ENCODE results near the gene STAB1.

Gene STAB1

GRCh38 chr3:52453496-52454249 is 41.5 kb upstream of the STAB1 start, which contains the start of gene TNNC1:
TSS of gene TNNC1 (minus strand) at chr3:52454041. CDS start at chr3:52454015, 26 bp downstream.
- no peak for ATAC-seq
- TF ChIP-seq ZNF565 (CRISPR knock-in tag; conservative IDR thresholded peaks at IDR 0.05; ENCODE audit: low read depth) (no peak), PPARA (CRISPR knock-in tag; IDR thresholded peaks at IDR 0.05; ENCODE audit: borderline replicate concordance) (no peak), RARB (CRISPR knock-in tag; IDR thresholded peaks at IDR 0.05) (no peak), TOX (CRISPR knock-in tag; IDR thresholded peaks at IDR 0.05; ENCODE audit: borderline replicate concordance) (no peak), CSDC2 (CRISPR knock-in tag; IDR thresholded peaks at IDR 0.05) (no peak), GLIS3 (CRISPR knock-in tag; IDR thresholded peaks at IDR 0.05) (no peak), ESRRG (CRISPR knock-in tag; IDR thresholded peaks at IDR 0.05) (no peak), SNAI2 (CRISPR knock-in tag; IDR thresholded peaks at IDR 0.05) (no peak), ISL1 (CRISPR knock-in tag; IDR thresholded peaks at IDR 0.05) (no peak), PATZ1 (CRISPR knock-in tag; IDR thresholded peaks at IDR 0.05; ENCODE audit: borderline replicate concordance) (no peak), TCF4 (CRISPR knock-in tag; IDR thresholded peaks at IDR 0.05; ENCODE audit: borderline replicate concordance) (no peak), ZFP3 (CRISPR knock-in tag; IDR thresholded peaks at IDR 0.05) (no peak), OSR1 (CRISPR knock-in tag; IDR thresholded peaks at IDR 0.05) (no peak), ZFP30 (CRISPR knock-in tag; IDR thresholded peaks at IDR 0.05) (no peak), ZC3H10 (CRISPR knock-in tag; IDR thresholded peaks at IDR 0.05) (no peak)
- TF ChIP-seq, protein P1, sequence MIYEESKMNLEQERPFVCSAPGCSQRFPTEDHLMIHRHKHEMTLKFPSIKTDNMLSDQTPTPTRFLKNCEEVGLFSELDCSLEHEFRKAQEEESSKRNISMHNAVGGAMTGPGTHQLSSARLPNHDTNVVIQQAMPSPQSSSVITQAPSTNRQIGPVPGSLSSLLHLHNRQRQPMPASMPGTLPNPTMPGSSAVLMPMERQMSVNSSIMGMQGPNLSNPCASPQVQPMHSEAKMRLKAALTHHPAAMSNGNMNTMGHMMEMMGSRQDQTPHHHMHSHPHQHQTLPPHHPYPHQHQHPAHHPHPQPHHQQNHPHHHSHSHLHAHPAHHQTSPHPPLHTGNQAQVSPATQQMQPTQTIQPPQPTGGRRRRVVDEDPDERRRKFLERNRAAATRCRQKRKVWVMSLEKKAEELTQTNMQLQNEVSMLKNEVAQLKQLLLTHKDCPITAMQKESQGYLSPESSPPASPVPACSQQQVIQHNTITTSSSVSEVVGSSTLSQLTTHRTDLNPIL (CRISPR knock-in tag; IDR thresholded peaks at IDR 0.05; ENCODE audit: low read depth) = no peak
- TF ChIP-seq, protein P2, sequence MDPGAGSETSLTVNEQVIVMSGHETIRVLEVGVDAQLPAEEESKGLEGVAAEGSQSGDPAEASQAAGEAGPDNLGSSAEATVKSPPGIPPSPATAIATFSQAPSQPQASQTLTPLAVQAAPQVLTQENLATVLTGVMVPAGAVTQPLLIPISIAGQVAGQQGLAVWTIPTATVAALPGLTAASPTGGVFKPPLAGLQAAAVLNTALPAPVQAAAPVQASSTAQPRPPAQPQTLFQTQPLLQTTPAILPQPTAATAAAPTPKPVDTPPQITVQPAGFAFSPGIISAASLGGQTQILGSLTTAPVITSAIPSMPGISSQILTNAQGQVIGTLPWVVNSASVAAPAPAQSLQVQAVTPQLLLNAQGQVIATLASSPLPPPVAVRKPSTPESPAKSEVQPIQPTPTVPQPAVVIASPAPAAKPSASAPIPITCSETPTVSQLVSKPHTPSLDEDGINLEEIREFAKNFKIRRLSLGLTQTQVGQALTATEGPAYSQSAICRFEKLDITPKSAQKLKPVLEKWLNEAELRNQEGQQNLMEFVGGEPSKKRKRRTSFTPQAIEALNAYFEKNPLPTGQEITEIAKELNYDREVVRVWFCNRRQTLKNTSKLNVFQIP (CRISPR knock-in tag; IDR thresholded peaks at IDR 0.05; ENCODE audit: borderline replicate concordance, low read depth) = no peak
- TF ChIP-seq, protein P3, sequence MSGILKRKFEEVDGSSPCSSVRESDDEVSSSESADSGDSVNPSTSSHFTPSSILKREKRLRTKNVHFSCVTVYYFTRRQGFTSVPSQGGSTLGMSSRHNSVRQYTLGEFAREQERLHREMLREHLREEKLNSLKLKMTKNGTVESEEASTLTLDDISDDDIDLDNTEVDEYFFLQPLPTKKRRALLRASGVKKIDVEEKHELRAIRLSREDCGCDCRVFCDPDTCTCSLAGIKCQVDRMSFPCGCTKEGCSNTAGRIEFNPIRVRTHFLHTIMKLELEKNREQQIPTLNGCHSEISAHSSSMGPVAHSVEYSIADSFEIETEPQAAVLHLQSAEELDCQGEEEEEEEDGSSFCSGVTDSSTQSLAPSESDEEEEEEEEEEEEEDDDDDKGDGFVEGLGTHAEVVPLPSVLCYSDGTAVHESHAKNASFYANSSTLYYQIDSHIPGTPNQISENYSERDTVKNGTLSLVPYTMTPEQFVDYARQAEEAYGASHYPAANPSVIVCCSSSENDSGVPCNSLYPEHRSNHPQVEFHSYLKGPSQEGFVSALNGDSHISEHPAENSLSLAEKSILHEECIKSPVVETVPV (CRISPR knock-in tag; IDR thresholded peaks at IDR 0.05) = no peak

DNA sequence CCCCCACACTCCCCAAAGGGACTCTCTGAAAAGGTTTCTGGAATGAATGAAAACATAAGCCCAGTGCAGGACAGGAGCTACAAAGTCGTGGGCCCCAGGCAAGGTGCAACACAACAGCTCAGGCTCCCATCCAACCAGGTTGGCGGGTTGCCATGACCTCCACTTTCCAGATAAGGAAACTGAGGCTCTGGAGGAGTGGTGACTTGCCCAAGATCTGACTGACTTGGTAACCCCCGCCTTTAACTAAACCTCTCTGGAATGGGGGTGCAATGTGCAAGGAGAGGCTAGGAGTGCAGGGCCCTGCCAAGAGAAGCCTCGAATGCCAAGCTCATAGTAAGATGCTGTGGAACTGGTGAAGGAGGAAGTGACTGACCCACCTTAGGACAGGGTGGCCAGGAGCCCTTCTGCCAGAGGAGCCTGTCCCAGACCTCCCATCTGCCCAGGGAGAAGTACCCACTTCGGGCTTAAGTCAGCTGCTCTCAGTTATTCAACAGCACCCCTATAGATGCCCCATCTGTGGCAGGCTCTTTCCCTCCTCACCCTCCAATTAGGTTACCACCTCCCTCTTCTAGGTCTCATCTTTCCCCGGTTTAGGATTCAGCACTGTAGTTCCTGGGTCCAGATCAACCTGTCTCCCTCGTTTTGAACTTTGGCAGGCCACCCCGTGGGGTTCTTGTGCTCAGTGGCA is 40.7 kb upstream of the STAB1 start:
- ATAC-seq = no peak
- no peak for TF ChIP-seq ISL1 (CRISPR knock-in tag; IDR thresholded peaks at IDR 0.05)
- TF ChIP-seq PATZ1 (CRISPR knock-in tag; IDR thresholded peaks at IDR 0.05; ENCODE audit: borderline replicate concordance) = no peak
- TF ChIP-seq OSR1 (CRISPR knock-in tag; IDR thresholded peaks at IDR 0.05) = no peak
- TF ChIP-seq PPARA (CRISPR knock-in tag; IDR thresholded peaks at IDR 0.05; ENCODE audit: borderline replicate concordance) = no peak
- TF ChIP-seq, protein P3 (CRISPR knock-in tag; IDR thresholded peaks at IDR 0.05) = no peak
- no peak for TF ChIP-seq CSDC2 (CRISPR knock-in tag; IDR thresholded peaks at IDR 0.05)
- TF ChIP-seq RARB (CRISPR knock-in tag; IDR thresholded peaks at IDR 0.05) = no peak
- no peak for TF ChIP-seq ESRRG (CRISPR knock-in tag; IDR thresholded peaks at IDR 0.05)
- TF ChIP-seq TCF4 (CRISPR knock-in tag; IDR thresholded peaks at IDR 0.05; ENCODE audit: borderline replicate concordance) = no peak
- TF ChIP-seq TSHZ2 (CRISPR knock-in tag; IDR thresholded peaks at IDR 0.05) = no peak
- no peak for TF ChIP-seq GLIS3 (CRISPR knock-in tag; IDR thresholded peaks at IDR 0.05)
- TF ChIP-seq, protein P1 (CRISPR knock-in tag; IDR thresholded peaks at IDR 0.05; ENCODE audit: low read depth) = no peak
- no peak for TF ChIP-seq ZNF70 (CRISPR knock-in tag; IDR thresholded peaks at IDR 0.05)
- TF ChIP-seq TOX (CRISPR knock-in tag; IDR thresholded peaks at IDR 0.05; ENCODE audit: borderline replicate concordance) = no peak
- TF ChIP-seq ZC3H10 (CRISPR knock-in tag; IDR thresholded peaks at IDR 0.05) = no peak
- no peak for TF ChIP-seq ZNF8 (CRISPR knock-in tag; IDR thresholded peaks at IDR 0.05)
